ENCODE results near the gene DPYD. TPM values are rescaled to one million over a fixed set of nuclear protein-coding genes. Genes with fewer than 3 reads are reported as not detected.

The DPYD gene
- polyA plus RNA-seq, 1 donor from 2014 or later: 3.8 TPM

DNA sequence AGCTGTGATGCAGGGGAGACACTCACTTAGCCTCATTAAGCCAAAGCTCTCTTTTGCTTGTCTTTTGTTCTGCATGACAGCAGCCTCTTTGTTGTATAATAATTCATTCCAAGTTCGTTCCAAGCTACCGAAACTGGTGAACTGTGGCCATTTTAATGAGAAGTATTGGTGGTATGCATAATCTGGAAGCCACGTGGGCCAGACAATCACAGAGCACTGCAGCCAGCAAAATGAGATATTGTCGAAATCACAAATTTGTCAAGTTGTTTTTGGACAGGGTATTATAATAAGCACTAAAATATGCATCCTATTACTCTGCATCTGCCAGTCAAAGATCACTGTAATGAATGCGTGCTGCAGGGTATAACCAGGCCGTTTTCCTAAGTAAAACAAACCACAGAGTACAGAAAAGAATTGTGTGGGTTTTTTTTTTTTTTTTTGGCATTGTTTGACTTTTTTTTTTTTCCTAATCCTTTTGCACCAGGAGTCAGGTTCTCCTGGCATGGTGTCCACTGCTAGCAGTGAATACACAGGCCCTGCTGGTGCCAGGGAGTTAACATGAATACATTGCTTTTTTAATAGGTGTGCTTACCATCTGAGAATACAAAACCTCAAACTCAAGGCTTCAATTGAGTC is 775.4 kb downstream of the DPYD start:
- Mint-ChIP-seq H3K9me3 (no peaks in the 10 kb centered on the region), H3K4me3 (no peak overlapping the region), H3K27ac (no peak overlapping the region), H3K27me3 (no peaks in the 10 kb centered on the region), H3K4me1 (no peaks in the 10 kb centered on the region), H3K36me3 (no peaks in the 10 kb centered on the region)

DNA sequence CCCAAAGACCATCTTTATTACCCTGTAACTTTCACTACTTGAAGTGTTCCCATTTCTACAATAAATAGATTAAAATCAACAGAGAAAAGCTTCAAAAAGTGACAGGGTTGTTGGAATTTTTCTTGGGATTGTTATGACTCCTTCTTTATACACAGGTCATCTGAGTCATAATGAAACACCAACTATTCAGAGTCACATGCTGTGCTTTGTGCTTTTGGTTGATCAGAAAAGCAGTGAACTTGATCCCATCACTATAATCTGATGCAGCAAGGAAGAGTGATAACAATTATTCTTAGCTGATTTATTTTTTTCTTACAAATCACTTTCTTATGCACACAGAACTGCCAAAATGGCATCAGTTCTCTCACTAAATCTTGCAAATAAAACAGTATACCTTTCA is 776.3 kb downstream of the DPYD start:
- H3K27ac Mint-ChIP-seq: no peak overlapping the region
- no peaks in the 10 kb centered on the region for H3K27me3 Mint-ChIP-seq
- H3K4me3 Mint-ChIP-seq: no peak overlapping the region
- no peaks in the 10 kb centered on the region for H3K4me1 Mint-ChIP-seq
- peaks cover 2% of the 10 kb centered on the region for H3K36me3 Mint-ChIP-seq
- no peaks in the 10 kb centered on the region for H3K9me3 Mint-ChIP-seq

DNA sequence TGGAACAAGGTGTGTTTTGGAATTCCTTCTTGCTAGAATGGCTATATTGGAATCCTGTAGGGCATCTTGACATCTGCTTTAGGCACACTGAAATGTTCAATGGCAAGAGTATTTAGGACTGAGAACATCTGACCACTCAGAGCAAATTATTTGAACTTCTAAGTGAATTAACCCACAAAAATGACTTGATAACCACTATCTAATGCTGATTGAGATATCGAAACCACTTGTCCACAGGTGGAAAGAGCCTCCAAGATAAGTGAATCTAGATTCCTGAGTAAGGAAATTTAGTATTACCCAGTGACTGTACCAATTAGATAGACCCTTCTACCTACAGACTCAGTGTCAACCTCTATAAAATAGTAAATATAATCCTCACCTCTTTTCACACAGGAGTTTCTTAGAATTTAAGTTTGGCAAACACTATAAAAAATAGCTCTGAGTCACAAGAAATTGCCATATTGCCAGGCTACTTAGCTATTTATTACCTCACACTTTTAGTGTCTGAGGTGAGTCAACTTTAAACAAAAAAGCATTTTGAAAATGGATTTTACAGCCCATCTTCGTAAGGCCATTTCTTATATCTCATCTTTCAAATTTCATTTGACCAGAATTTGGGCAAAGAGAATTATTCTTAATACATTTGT is 777.5 kb downstream of the DPYD start:
- Mint-ChIP-seq H3K9me3 (no peaks in the 10 kb centered on the region), H3K36me3 (peaks cover 2% of the 10 kb centered on the region), H3K27me3 (no peaks in the 10 kb centered on the region), H3K27ac (no peak overlapping the region), H3K4me1 (no peaks in the 10 kb centered on the region), H3K4me3 (no peak overlapping the region)

DNA sequence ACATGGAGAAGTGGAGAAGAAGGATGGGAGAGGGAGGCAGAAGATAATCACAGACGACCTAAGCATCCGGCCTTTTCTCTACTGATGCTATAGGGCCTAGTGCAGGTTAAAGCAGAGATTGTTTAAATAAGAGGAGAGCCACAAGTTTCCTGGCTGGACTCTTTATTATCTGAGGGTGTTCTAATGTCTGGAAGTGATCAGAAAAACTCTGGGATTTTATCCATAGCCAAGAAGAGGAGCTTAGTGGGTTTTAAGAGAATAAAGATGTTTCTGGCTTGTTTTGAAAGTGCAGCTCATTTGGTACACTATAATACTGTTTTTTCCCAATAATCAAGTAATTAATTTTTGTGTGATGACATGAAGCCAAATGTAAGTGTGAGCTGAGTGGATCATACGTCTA is 780.2 kb downstream of the DPYD start:
- H3K27ac Mint-ChIP-seq: peak overlapping the region in 1 of 3 donors; percentile 31
- H3K9me3 Mint-ChIP-seq: no peaks in the 10 kb centered on the region
- H3K4me3 Mint-ChIP-seq: no peak overlapping the region
- H3K27me3 Mint-ChIP-seq: no peaks in the 10 kb centered on the region
- H3K36me3 Mint-ChIP-seq: peaks cover 2% of the 10 kb centered on the region
- H3K4me1 Mint-ChIP-seq: no peaks in the 10 kb centered on the region

DNA sequence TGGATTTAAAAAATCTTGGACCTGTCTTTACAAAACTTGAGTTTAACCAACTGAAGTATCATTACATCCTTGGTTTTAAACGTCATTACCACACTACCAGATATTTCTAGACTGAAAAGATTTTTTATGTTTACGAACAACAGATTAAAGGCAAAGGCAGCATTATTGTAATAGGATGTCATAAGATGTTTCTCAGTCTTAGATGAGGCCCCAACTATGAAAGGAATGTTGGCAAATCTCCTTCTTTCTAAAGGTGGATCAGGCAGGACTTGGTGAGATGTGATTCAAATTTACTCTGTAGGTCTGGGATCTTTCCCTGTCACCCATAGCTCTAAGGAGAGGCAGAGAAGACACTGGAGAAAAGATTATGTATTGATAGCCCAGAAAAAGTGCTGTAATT is 781.3 kb downstream of the DPYD start:
- H3K4me1 Mint-ChIP-seq: no peaks in the 10 kb centered on the region
- no peak overlapping the region for H3K27ac Mint-ChIP-seq
- no peaks in the 10 kb centered on the region for H3K27me3 Mint-ChIP-seq
- H3K4me3 Mint-ChIP-seq: no peak overlapping the region
- no peaks in the 10 kb centered on the region for H3K9me3 Mint-ChIP-seq
- peaks cover 2% of the 10 kb centered on the region for H3K36me3 Mint-ChIP-seq

DNA sequence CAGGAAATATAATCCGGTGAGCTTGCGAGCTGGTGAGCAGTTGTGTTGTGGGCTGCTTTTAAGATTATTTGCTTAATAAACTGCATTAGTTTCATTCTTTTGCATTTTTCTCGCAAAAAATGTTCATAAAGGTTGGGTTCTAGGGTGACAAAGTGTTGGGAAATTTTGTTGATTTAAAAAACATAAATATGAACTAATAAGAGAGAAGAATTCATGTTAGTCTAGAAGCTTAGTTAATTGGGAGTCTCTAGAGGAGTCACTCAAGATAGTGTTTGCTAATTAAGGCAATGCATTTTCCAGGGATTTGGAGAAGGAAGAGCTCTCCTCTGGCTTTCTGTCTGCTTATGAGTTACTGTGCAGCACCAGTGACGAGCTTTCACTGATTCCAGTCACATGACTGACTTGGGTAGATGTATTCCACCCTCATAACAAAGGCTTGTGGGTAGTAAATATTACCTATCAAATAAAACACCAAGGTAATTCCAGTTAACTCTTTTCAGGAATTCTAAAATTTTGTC is 782.3 kb downstream of the DPYD start:
- H3K27ac Mint-ChIP-seq: no peak overlapping the region
- H3K36me3 Mint-ChIP-seq: peaks cover 2% of the 10 kb centered on the region
- no peaks in the 10 kb centered on the region for H3K27me3 Mint-ChIP-seq
- H3K9me3 Mint-ChIP-seq: no peaks in the 10 kb centered on the region
- H3K4me3 Mint-ChIP-seq: peak overlapping the region in 1 of 4 donors; percentile 81
- H3K4me1 Mint-ChIP-seq: no peaks in the 10 kb centered on the region

DNA sequence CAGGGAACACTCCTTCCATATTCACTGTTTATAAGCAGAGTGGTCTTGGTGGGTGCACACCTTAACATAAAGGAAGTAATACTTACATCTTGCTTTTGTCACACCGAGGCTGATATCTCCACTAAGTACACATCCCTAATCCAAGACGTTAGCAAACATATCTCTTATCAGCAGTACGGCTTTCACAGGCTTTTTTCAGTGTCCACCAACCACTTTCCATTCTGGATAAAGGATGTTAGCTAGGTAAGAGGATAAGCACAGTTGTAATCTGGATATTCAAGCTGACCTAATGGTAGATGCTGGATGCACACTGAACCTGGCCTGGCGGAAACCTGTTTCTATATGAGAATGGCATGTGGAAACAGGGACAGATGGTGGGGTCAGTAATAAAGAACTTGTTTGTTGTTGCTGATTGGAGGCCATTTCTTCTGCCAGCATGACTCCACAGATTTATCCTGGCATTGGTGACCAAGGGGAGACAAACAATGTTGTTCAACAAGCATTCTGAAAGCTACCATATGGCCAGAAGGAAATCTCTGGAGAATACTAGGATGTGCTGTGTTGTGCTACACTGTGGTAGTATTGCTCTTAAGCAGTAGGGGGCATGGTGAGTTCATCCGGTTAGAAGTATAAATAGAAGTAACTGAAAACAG is 782.8 kb downstream of the DPYD start:
- Mint-ChIP-seq H3K4me3 (peak overlapping the region in 1 of 4 donors; percentile 81), H3K27ac (no peak overlapping the region), H3K4me1 (no peaks in the 10 kb centered on the region)

DNA sequence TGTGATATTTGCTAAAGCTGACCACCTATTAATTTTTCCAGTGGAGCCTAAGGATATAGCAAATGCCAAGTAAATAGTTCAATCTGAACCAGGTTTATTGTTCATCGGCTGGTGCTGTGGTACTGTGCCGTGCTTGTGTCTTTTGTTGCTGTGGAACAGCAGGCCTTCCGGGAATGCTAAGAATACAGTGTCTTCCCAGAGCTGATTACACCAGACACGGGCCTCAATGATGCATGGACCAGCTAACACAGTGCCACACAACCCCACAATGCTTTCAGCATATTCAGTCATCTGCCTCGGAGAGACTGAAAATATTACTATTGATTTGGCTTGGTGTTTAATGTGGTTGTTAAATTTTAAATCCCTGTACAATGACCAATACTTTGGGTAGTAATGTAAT is 783.8 kb downstream of the DPYD start:
- H3K27me3 Mint-ChIP-seq: no peaks in the 10 kb centered on the region
- H3K4me3 Mint-ChIP-seq: no peak overlapping the region
- no peaks in the 10 kb centered on the region for H3K9me3 Mint-ChIP-seq
- H3K27ac Mint-ChIP-seq: no peak overlapping the region
- H3K4me1 Mint-ChIP-seq: no peaks in the 10 kb centered on the region
- peaks cover 2% of the 10 kb centered on the region for H3K36me3 Mint-ChIP-seq

More for the DNA sequence above, 782.8 kb downstream of the DPYD start:
- no peaks in the 10 kb centered on the region for H3K27me3 Mint-ChIP-seq
- H3K36me3 Mint-ChIP-seq: peaks cover 2% of the 10 kb centered on the region
- no peaks in the 10 kb centered on the region for H3K9me3 Mint-ChIP-seq

DNA sequence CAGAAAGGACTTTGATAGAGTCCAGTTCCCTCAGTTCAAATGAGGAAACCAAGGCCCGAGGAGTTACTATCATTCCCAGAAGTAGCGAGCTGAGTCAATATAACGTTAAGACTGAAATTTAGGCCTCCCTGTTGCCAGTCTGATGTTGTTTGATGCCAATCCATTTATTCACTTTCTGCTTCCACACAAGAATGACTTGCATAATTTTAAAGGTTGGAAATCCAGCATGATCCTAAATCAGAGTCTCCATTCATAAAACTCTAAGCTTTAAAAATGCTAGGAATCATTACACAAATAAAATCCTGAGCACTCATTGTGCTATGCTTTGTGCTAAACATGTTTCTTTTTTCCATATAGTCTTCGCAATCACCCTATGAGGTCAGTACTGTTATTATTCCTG is 784.9 kb downstream of the DPYD start:
- Mint-ChIP-seq H3K27me3 (no peaks in the 10 kb centered on the region), H3K27ac (no peak overlapping the region), H3K4me3 (no peak overlapping the region), H3K9me3 (no peaks in the 10 kb centered on the region), H3K36me3 (peaks cover 2% of the 10 kb centered on the region), H3K4me1 (no peaks in the 10 kb centered on the region)

DNA sequence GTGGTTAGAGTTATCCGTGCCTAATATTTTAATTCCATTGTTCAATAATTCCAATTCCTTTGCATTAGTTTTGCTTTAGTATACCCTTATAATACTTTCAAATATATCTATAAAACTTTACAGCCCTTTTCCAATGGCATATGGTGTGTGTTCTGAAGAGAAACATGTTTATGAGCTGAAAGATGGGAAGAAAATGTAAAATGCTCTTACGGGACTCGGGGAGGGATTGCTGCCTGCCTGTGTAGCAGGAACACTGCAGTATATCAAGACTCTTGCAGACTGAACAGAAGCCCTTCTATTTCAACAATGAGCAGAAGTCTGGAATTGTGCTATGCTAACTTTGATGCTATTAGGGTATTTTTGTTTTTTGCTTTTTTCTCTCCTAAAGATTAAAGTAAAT is 792.4 kb downstream of the DPYD start:
- no peak overlapping the region for H3K4me3 Mint-ChIP-seq
- peaks cover 0 to 3% (median 0%) of the 10 kb centered on the region in 3 donors for H3K9me3 Mint-ChIP-seq
- H3K36me3 Mint-ChIP-seq: no peaks in the 10 kb centered on the region
- H3K27ac Mint-ChIP-seq: no peak overlapping the region
- H3K27me3 Mint-ChIP-seq: no peaks in the 10 kb centered on the region
- H3K4me1 Mint-ChIP-seq: no peaks in the 10 kb centered on the region

DNA sequence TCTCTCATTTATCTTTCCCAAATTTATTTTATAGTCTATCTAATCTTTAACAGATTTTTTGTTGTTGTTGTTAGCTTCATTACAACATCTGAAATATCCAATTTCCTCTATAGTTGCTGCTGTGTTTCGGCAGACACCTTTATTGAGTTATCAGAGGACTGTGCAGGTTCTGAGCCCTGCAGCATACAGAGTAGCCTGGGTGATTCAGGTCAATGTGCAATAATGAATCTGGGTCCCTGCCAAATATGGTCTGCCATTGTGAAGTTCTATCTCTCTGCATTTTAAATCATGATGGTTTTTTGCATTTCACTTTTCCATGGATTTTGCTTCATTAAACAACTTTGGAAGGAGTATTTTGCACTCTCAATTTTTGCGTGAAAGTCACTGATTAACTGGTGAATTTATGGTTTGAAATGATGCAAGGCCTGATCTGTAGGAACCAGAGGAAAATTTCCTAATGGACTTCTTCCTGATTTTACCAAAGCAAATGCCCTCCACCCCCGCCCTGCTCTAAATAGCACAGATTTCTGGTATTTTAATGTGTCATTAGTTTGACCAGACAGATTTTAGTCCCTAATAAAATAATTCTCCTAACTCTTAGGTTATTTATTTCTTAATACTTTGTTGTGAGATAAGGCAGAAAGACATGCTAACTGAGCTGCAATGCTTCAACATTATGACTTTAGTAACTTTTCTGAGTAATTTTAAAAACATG is 797.0 kb downstream of the DPYD start:
- H3K4me3 Mint-ChIP-seq: no peak overlapping the region
- H3K4me1 Mint-ChIP-seq: no peaks in the 10 kb centered on the region
- no peaks in the 10 kb centered on the region for H3K9me3 Mint-ChIP-seq
- no peaks in the 10 kb centered on the region for H3K27me3 Mint-ChIP-seq
- peaks cover 2% of the 10 kb centered on the region for H3K36me3 Mint-ChIP-seq
- H3K27ac Mint-ChIP-seq: no peak overlapping the region

DNA sequence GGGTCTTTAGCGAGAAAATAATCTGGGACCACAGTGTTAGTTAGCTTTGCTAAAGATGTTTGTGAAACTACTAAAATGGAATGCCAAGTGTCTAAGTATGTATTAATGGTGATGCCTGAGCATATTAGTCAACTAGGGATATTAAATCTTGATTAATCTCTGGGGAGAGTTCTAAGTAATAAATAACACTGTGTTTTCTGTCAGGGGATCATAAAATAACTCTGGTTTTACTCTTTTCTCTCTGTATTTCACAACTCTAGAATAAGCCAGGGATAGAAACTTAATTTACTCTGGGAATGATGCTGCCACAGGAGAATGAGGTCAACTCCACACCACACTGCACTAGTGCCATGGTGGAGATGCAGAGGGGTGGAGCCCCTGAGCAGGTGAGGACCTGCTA is 800.0 kb downstream of the DPYD start:
- H3K27me3 Mint-ChIP-seq: no peaks in the 10 kb centered on the region
- no peak overlapping the region for H3K27ac Mint-ChIP-seq
- peaks cover 2% of the 10 kb centered on the region for H3K36me3 Mint-ChIP-seq
- H3K4me1 Mint-ChIP-seq: no peaks in the 10 kb centered on the region
- H3K4me3 Mint-ChIP-seq: no peak overlapping the region
- no peaks in the 10 kb centered on the region for H3K9me3 Mint-ChIP-seq

DNA sequence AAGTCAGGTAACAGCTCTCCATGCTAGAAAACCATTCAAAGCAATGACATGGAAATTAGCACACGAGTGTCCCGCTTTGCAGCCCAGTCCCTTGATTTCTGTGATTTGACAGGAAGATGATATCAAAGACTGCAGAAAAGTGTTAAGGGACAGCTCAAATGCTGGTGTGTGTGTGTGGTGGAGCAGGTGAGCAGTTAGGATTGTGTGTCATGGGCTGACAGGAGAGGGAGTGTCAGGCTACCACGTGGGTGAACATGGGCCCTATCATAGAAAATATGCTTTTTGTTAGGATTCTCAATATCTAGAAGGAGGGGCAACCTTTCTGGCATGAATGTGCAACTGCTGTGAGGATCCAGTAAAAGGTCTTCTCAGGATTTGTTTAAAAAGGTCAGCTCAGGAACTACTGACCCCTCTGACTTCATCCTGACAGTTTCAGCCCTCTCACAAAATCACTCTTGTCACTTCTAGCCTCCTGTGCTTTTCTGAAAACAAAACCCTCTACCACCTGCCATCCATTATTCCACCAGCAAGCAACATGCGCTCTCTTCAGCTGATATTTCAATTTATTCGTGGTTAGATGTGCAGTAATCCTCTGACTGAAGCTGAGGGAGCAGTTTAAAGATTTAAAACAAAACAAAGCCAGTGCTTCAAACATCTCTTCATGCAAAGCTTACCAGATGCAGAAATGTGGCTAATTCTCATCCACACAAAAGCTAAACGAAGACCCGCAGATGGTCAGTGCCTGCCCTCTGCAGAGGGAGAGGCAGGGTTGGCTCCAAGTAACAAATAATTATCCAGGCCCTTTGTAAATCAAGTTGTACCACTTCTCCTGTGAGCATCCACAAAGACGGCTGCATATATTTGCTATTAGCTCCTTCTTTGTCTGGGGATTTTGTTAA is 801.3 kb downstream of the DPYD start:
- Mint-ChIP-seq H3K4me1 (no peaks in the 10 kb centered on the region), H3K27ac (no peak overlapping the region), H3K36me3 (peaks cover 2% of the 10 kb centered on the region), H3K9me3 (no peaks in the 10 kb centered on the region), H3K4me3 (peak overlapping the region in 1 of 4 donors; percentile 28), H3K27me3 (no peaks in the 10 kb centered on the region)

DNA sequence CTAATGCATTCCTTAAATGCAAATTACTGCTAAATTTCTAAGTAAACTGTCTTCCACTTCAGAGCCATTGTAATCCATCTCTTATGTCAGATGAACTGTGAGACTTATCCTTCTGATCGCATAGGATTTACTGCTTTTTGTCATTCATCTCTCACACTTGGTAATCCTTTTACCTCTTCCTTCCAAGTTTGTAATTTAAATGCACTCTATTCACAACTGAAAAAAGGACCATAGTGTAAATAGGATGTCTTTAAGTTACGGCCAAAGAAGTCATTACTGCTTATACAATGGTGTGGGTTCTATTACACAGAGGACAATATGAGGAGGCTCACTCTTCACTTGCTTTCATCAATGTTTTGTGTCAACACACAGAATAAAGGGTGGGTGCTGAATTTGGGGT is 806.0 kb downstream of the DPYD start:
- no peaks in the 10 kb centered on the region for H3K4me1 Mint-ChIP-seq
- H3K27me3 Mint-ChIP-seq: no peaks in the 10 kb centered on the region
- H3K36me3 Mint-ChIP-seq: no peaks in the 10 kb centered on the region
- no peak overlapping the region for H3K4me3 Mint-ChIP-seq
- peak overlapping the region in 1 of 3 donors; percentile 32 for H3K27ac Mint-ChIP-seq
- H3K9me3 Mint-ChIP-seq: no peaks in the 10 kb centered on the region
